Transverse colon (tissue), 4 donors: Measurements from ENCODE around the gene TNFRSF12A.

Source experiments
- POLR2A ChIP-seq: fragments of 450-650 bp; IDR thresholded peaks from one replicate; pipeline ENCODE4 v1.6.1; 2016; ENCODE audit warnings: antibody characterized with exemption, mild to moderate bottlenecking, moderate library complexity
- POLR2AphosphoS5 ChIP-seq, 3 donors: sonication (generic); formaldehyde crosslinking; IDR thresholded peaks; one replicate each; pipeline ENCODE4 v1.6.1; 2016; ENCODE audit warnings: antibody characterized with exemption in 3 of 3
- TF ChIP-seq, protein P1 (sequence below), 5 experiments: fragments of 200-600 bp in 3 of 5; fragments of 450-650 bp in 2 of 5; sonication (generic) in 3 of 5; IDR thresholded peaks; 1 replicate in 2 of 5; 2 replicates in 3 of 5; pipeline ENCODE4 v1.5.1; 2016 to 2017; ENCODE audit warnings: antibody characterized with exemption in 5 of 5, inconsistent platforms in 3 of 5, mild to moderate bottlenecking in 2 of 5, moderate library complexity in 1 of 5

DNA sequence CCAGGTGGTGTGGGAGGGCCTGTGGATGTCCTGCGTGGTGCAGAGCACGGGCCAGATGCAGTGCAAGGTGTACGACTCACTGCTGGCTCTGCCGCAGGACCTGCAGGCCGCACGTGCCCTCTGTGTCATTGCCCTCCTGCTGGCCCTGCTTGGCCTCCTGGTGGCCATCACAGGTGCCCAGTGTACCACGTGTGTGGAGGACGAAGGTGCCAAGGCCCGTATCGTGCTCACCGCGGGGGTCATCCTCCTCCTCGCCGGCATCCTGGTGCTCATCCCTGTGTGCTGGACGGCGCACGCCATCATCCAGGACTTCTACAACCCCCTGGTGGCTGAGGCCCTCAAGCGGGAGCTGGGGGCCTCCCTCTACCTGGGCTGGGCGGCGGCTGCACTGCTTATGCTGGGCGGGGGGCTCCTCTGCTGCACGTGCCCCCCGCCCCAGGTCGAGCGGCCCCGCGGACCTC lies 6.6 kb upstream of the TNFRSF12A start:
- TF ChIP-seq, protein P1, sequence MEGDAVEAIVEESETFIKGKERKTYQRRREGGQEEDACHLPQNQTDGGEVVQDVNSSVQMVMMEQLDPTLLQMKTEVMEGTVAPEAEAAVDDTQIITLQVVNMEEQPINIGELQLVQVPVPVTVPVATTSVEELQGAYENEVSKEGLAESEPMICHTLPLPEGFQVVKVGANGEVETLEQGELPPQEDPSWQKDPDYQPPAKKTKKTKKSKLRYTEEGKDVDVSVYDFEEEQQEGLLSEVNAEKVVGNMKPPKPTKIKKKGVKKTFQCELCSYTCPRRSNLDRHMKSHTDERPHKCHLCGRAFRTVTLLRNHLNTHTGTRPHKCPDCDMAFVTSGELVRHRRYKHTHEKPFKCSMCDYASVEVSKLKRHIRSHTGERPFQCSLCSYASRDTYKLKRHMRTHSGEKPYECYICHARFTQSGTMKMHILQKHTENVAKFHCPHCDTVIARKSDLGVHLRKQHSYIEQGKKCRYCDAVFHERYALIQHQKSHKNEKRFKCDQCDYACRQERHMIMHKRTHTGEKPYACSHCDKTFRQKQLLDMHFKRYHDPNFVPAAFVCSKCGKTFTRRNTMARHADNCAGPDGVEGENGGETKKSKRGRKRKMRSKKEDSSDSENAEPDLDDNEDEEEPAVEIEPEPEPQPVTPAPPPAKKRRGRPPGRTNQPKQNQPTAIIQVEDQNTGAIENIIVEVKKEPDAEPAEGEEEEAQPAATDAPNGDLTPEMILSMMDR (IDR thresholded peaks at IDR 0.05) = no peak
- TF ChIP-seq POLR2A = no peak
- TF ChIP-seq POLR2AphosphoS5 (IDR thresholded peaks at IDR 0.05) = no peak
